Colonic mucosa (tissue), 4 donors: ENCODE results near the gene MSI2. TPM values are rescaled to one million over a fixed set of nuclear protein-coding genes. Genes with fewer than 3 reads are reported as not detected.

Experiments
- DNase-seq: peaks from one replicate; pipeline ENCODE4 v3.0.0-alpha.2; 2020
- H3K27ac ChIP-seq: fragments of 200-600 bp; one replicate; pipeline ENCODE4 v1.8.0; 2021
- H3K27me3 ChIP-seq: fragments of 200-600 bp; one replicate; pipeline ENCODE4 v1.8.0; 2021
- H3K36me3 ChIP-seq: fragments of 200-600 bp; one replicate; pipeline ENCODE4 v1.8.0; 2021
- H3K4me1 ChIP-seq: fragments of 200-600 bp; one replicate; pipeline ENCODE4 v1.8.0; 2021; ENCODE audit warnings: mild to moderate bottlenecking
- H3K4me3 ChIP-seq: fragments of 200-600 bp; one replicate; pipeline ENCODE4 v1.8.0; 2021
- H3K9ac ChIP-seq, 2 donors: one replicate each; pipeline ENCODE4 v1.7.0; 2013; ENCODE audit warnings: control low read depth in 2 of 2, low read depth in 2 of 2, low read length in 2 of 2
- H3K9me3 ChIP-seq: fragments of 200-600 bp; one replicate; pipeline ENCODE4 v1.8.0; 2021
- CTCF ChIP-seq: fragments of 200-600 bp; IDR thresholded peaks from one replicate; pipeline ENCODE4 v1.8.0; 2022; ENCODE audit warnings: antibody characterized with exemption, mild to moderate bottlenecking
- intact Hi-C: fragments of 100-400 bp; cut with DNase I; formaldehyde crosslinking; loops from one replicate; pipeline ENCODE4 v1.14.1; 2022
- total RNA-seq, 2 donors: library from RNA; stranded (reverse); fragmentation: NEBNext Ultra II Directional in 1 of 2; extraction: Animal tissue kit (Norgen Biotek cat#: 25700) in 1 of 2; gene quantifications; one replicate each; pipeline ENCODE4 v1.2.1, GENCODE V29; 2021
- donor health status: healthy.
- donor health status: DM: no; HTN: no; CAD: no.
- donor health status: DM: no; HTN: no; CAD: no.

Gene MSI2
- total RNA-seq, 2 donors from 2014 or later = 61.6 to 75.4 TPM

- TF ChIP-seq CTCF = no peak
- intact Hi-C loops = loop anchor here (10.0 kb wide), 1 partner anchor 64 kb away; no protein-coding TSS in a partner anchor
- Histone ChIP-seq H3K9ac (no peak overlapping the region), H3K36me3 (no peaks in the 10 kb centered on the region), H3K27me3 (peaks cover 3% of the 10 kb centered on the region), H3K4me1 (no peaks in the 10 kb centered on the region), H3K4me3 (no peak overlapping the region), H3K27ac (no peak overlapping the region), H3K9me3 (no peaks in the 10 kb centered on the region)
- no peak for DNase-seq
Measured at GRCh38 chr17:57718878-57719277, 462.6 kb downstream of the MSI2 start.

DNA sequence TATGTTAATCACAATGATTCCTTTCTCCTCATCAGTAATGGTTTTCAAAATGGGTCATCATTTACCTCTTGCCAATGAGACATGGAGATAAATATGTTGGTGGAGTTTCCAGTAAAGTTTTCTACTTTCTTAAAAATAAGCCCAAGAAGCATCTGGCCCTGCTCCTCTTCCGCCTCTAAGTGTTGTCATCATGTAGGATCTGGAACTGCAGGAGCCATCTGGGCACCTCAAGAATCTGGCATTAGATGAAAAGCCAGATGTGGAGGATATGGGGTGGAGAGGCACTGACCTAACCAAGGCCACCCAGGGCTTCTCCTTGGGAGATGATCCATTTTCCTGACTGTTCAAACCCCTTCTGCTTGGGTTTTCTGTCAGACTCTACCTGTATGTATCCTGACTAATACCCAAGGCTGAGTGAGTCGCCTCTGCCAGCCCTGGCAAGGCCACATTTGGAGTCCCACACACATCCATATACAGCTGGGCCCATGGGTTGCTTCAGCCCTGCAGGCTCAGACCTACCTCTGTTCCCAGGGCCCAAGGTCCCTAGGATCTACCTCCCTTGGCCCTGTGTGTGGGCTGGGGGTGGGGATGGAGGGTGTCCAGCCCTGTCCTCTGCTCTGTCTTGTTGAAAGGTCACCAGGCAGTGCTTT is 464.2 kb downstream of the MSI2 start:
- Histone ChIP-seq H3K36me3 (no peaks in the 10 kb centered on the region), H3K27me3 (peaks cover 2% of the 10 kb centered on the region), H3K27ac (no peak overlapping the region), H3K4me1 (no peaks in the 10 kb centered on the region), H3K9ac (no peak overlapping the region), H3K4me3 (no peak overlapping the region), H3K9me3 (no peaks in the 10 kb centered on the region)
- no peak for DNase-seq
- TF ChIP-seq CTCF = no peak
- intact Hi-C loops = no loop called here

DNA sequence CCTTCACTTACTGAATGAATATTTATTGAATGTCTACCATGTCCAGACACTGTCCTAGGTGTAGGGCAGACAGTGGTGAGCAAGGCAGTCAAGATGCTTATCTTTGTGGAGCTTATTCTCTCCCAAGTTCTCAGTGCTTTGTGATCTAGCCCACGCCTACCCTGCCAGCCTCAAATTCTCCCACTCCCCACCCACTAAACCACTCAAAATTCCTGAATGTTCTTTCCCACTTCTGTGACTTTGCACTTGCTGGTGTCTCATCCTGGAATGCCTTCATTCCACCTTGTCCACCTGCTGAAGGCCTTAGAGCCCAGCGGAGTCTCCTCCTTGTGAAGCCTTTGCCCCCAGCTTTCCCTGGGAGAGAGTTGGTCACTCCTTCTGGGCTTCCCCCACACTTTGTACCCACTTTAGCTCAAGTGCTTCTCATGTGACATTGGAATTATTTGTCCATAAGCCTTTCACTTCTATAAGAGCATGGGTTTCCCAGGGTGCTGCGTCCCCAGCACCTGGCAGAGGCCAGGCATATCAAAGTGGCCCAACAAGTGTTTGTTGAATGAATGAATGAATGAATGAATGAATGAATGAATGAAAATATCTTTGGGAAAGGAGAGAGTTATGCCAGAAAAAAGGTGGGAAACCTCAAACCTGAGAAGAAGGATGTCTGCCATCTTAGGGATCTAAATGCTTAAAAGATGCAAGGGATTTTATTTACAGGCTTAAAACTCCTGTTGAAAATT is 465.8 kb downstream of the MSI2 start:
- H3K36me3 ChIP-seq = no peaks in the 10 kb centered on the region
- no peaks in the 10 kb centered on the region for H3K9me3 ChIP-seq
- H3K4me3 ChIP-seq = no peak overlapping the region
- DNase-seq = no peak
- intact Hi-C loops = no loop called here
- H3K4me1 ChIP-seq = no peaks in the 10 kb centered on the region
- H3K27ac ChIP-seq = no peak overlapping the region
- H3K27me3 ChIP-seq = no peaks in the 10 kb centered on the region
- no peak for TF ChIP-seq CTCF
- H3K9ac ChIP-seq = no peak overlapping the region

GRCh38 chr17:57722704-57723043 is 466.4 kb downstream of the MSI2 start:
- Histone ChIP-seq H3K9me3 (no peaks in the 10 kb centered on the region), H3K27me3 (no peaks in the 10 kb centered on the region), H3K4me3 (no peak overlapping the region), H3K4me1 (no peaks in the 10 kb centered on the region), H3K9ac (no peak overlapping the region), H3K36me3 (no peaks in the 10 kb centered on the region), H3K27ac (no peak overlapping the region)
- intact Hi-C loops = no loop called here
- DNase-seq = no peak
- TF ChIP-seq CTCF = no peak

- Histone ChIP-seq H3K9me3 (no peaks in the 10 kb centered on the region), H3K9ac (no peak overlapping the region), H3K4me3 (no peak overlapping the region), H3K27ac (no peak overlapping the region), H3K36me3 (no peaks in the 10 kb centered on the region), H3K27me3 (no peaks in the 10 kb centered on the region), H3K4me1 (no peaks in the 10 kb centered on the region)
- intact Hi-C loops = no loop called here
- DNase-seq = no peak
- no peak for TF ChIP-seq CTCF
Measured at GRCh38 chr17:57723427-57724025, 467.2 kb downstream of the MSI2 start.
